MM.1S (cell line): ENCODE measurements around the gene TGFBR3L.

Experiments
- DNase-seq: peaks from one replicate; pipeline ENCODE4 v3.0.0-alpha.2; 2015
- H2AFZ ChIP-seq: fragments of 300-600 bp; sonication (generic); 2 replicates; pipeline ENCODE4 v1.6.0; 2016; ENCODE audit warnings: antibody characterized with exemption, low read length
- H3F3A ChIP-seq: fragments of 300-600 bp; sonication (generic); 2 replicates; pipeline ENCODE4 v1.6.1; 2016; ENCODE audit warnings: mild to moderate bottlenecking, antibody characterized with exemption, low read length, moderate library complexity, mixed read lengths; ENCODE audit not compliant: insufficient read depth
- H3K27ac ChIP-seq: fragments of 300-600 bp; sonication (generic); 2 replicates; pipeline ENCODE4 v1.5.1; 2016; ENCODE audit warnings: mild to moderate bottlenecking, low read length
- H3K27me3 ChIP-seq: fragments of 300-600 bp; sonication (generic); replicated peaks from 2 replicates; pipeline ENCODE4 v1.6.0; 2016; ENCODE audit warnings: low read length; ENCODE audit not compliant: insufficient read depth
- H3K36me3 ChIP-seq: fragments of 300-600 bp; sonication (generic); replicated peaks from 2 replicates; pipeline ENCODE4 v1.6.1; 2016; ENCODE audit warnings: mild to moderate bottlenecking, low read length, mixed read lengths; ENCODE audit not compliant: insufficient read depth
- H3K4me1 ChIP-seq: fragments of 300-600 bp; sonication (generic); 2 replicates; pipeline ENCODE4 v1.6.1; 2016; ENCODE audit warnings: low read length, mixed read lengths
- H3K4me2 ChIP-seq: fragments of 300-600 bp; sonication (generic); 2 replicates; pipeline ENCODE4 v1.6.0; 2016; ENCODE audit warnings: low read depth, low read length
- H3K4me3 ChIP-seq: fragments of 300-600 bp; sonication (generic); 2 replicates; pipeline ENCODE4 v1.5.1; 2016; ENCODE audit warnings: low read length, mixed read lengths
- H3K79me2 ChIP-seq: fragments of 300-600 bp; sonication (generic); 2 replicates; pipeline ENCODE4 v1.6.1; 2016; ENCODE audit warnings: mixed run types, low read length, mixed read lengths
- H3K9ac ChIP-seq: fragments of 300-600 bp; sonication (generic); 2 replicates; pipeline ENCODE4 v1.6.1; 2016; ENCODE audit warnings: low read length, mixed read lengths
- H3K9me2 ChIP-seq: fragments of 300-600 bp; sonication (generic); replicated peaks from 2 replicates; pipeline ENCODE4 v1.6.1; 2016; ENCODE audit warnings: mild to moderate bottlenecking, low read length, mixed read lengths; ENCODE audit not compliant: insufficient read depth
- H3K9me3 ChIP-seq: fragments of 300-600 bp; sonication (generic); replicated peaks from 2 replicates; pipeline ENCODE4 v1.6.1; 2016; ENCODE audit warnings: mild to moderate bottlenecking, low read length, mixed read lengths; ENCODE audit not compliant: insufficient read depth
- H4K20me1 ChIP-seq: fragments of 300-600 bp; sonication (generic); 2 replicates; pipeline ENCODE4 v1.6.1; 2016; ENCODE audit warnings: mild to moderate bottlenecking, low read length, moderate library complexity, mixed read lengths; ENCODE audit not compliant: insufficient read depth
- CTCF ChIP-seq: fragments of 300-600 bp; sonication (generic); IDR thresholded peaks from 2 replicates; pipeline ENCODE4 v1.5.1; 2016; ENCODE audit warnings: antibody characterized with exemption, low read length, mixed read lengths
- EZH2 ChIP-seq: fragments of 300-600 bp; sonication (generic); optimal IDR thresholded peaks from 2 replicates; pipeline ENCODE3; 2017; ENCODE audit warnings: low read depth, mild to moderate bottlenecking, antibody characterized with exemption, low read length, mixed read lengths
- EZH2phosphoT487 ChIP-seq: fragments of 300-600 bp; sonication (generic); IDR thresholded peaks from 2 replicates; pipeline ENCODE4 v1.6.1; 2018; ENCODE audit warnings: antibody characterized with exemption, low read length

The TGFBR3L gene

DNA sequence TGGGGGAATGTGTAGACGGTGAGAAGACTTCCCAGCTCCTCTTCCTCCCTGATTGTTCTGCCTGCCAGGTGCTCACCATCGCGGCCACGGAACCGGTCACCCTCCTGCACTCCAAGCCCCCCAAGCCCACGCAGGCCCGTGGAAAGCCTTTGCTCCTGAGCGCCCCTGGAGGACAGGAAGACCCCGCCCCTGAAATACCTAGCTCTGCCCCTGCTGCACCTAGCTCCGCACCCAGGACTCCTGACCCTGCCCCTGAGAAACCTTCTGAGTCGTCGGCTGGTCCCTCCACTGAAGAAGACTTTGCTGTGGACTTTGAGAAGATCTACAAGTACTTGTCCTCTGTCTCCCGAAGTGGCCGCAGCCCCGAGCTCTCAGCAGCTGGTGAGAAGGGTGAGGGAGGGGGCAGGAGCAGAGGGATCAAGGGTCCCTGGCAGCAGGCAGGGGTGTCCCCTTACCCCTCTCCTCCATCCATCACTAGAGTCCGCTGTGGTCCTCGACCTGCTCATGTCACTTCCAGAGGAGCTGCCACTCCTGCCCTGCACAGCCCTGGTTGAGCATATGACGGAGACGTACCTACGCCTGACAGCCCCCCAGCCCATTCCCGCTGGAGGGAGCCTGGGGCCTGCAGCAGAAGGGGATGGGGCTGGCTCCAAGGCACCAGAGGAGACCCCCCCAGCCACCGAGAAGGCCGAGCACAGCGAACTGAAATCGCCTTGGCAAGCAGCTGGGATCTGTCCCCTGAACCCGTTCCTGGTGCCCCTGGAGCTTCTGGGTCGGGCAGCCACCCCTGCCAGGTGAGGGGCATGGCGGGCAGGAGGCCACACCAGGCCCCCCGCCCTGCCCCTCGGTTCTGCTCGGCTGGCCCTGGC is 7.6 kb downstream of the TGFBR3L start:
- Histone ChIP-seq H3K9ac (no peak overlapping the region), H2AFZ (no peak overlapping the region), H3K79me2 (no peaks in the 10 kb centered on the region), H3K27me3 (peaks cover 13% of the 10 kb centered on the region), H3K4me2 (no peak overlapping the region), H3K9me3 (no peaks in the 10 kb centered on the region), H3K9me2 (no peaks in the 10 kb centered on the region), H3F3A (peaks cover 19% of the 10 kb centered on the region), H3K36me3 (no peaks in the 10 kb centered on the region), H3K4me3 (no peak overlapping the region), H3K27ac (no peak overlapping the region), H3K4me1 (0 out of 2 replicates have a peak, but pooled peaks cover 6% of the 10 kb centered on the region), H4K20me1 (peaks cover 12% of the 10 kb centered on the region; the same call in 1 of the 2 replicates)
- no peak for TF ChIP-seq EZH2phosphoT487
- DNase-seq = no peak

DNA sequence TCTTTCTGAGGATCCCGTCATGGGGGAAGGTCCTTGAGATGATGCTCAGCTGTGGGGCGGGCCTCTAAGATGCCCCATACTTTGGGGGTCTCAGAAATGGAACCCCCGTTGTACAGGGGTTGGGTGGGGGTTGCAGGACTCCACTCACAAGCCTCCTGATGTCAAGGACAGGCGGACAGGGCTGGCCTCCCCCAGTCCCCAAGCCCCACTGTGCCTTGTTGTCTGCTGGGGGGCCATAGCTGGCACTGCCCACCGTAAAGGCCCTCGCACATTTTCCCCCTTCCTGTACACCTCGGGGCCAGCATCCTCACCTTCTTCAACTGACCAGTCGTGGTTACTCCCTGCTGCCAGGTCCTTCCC is 8.2 kb downstream of the TGFBR3L start:
- H3K27me3 ChIP-seq = peaks cover 7% of the 10 kb centered on the region
- no peak overlapping the region for H3K27ac ChIP-seq
- H3K9me3 ChIP-seq = no peaks in the 10 kb centered on the region
- H2AFZ ChIP-seq = no peak overlapping the region
- no peak overlapping the region for H3K4me2 ChIP-seq
- H4K20me1 ChIP-seq = peaks cover 12% of the 10 kb centered on the region; the same call in 1 of the 2 replicates
- no peak overlapping the region for H3K4me3 ChIP-seq
- H3F3A ChIP-seq = peaks cover 19% of the 10 kb centered on the region
- H3K4me1 ChIP-seq = 0 out of 2 replicates have a peak, but pooled peaks cover 3% of the 10 kb centered on the region
- no peak for DNase-seq
- TF ChIP-seq EZH2 (no peak), CTCF (no peak), EZH2phosphoT487 (no peak)
- no peak overlapping the region for H3K9ac ChIP-seq
- no peaks in the 10 kb centered on the region for H3K9me2 ChIP-seq
- H3K79me2 ChIP-seq = no peaks in the 10 kb centered on the region
- H3K36me3 ChIP-seq = no peaks in the 10 kb centered on the region

- peaks cover 21% of the 10 kb centered on the region for H3F3A ChIP-seq
- no peaks in the 10 kb centered on the region for H3K79me2 ChIP-seq
- H3K27ac ChIP-seq = no peak overlapping the region
- DNase-seq = no peak
- H3K9me2 ChIP-seq = no peaks in the 10 kb centered on the region
- H3K4me1 ChIP-seq = 0 out of 2 replicates have a peak, but pooled peaks cover 3% of the 10 kb centered on the region
- H3K27me3 ChIP-seq = peaks cover 2% of the 10 kb centered on the region; the same call in 1 of the 2 replicates
- no peak overlapping the region for H2AFZ ChIP-seq
- TF ChIP-seq CTCF = no peak
- no peak for TF ChIP-seq EZH2
- no peak for TF ChIP-seq EZH2phosphoT487
- H3K4me2 ChIP-seq = no peak overlapping the region
- no peaks in the 10 kb centered on the region for H3K9me3 ChIP-seq
- no peaks in the 10 kb centered on the region for H3K36me3 ChIP-seq
- peaks cover 14% of the 10 kb centered on the region; the same call in 1 of the 2 replicates for H4K20me1 ChIP-seq
- no peak overlapping the region for H3K4me3 ChIP-seq
- no peak overlapping the region for H3K9ac ChIP-seq
Measured at GRCh38 chr19:7923295-7924191, 8.9 kb downstream of the TGFBR3L start.
